HepG2 (cell line): Measurements from ENCODE around the gene SLX9. TPM values are rescaled to one million over a fixed set of nuclear protein-coding genes. Genes with fewer than 3 reads are reported as not detected.
A peak's percentile ranks its signal among the peaks of the same experiment; 100 is the strongest.

ENCODE experiments used
- BRD4 ChIP-seq: sonication (generic); formaldehyde crosslinking; IDR thresholded peaks from 2 replicates; pipeline ENCODE4 v1.4.0; 2020; ENCODE audit warnings: missing genetic modification reagents
- EP300 ChIP-seq, 3 experiments: sonication (generic) in 1 of 3; formaldehyde crosslinking in 1 of 3; IDR thresholded peaks; 2 replicates each; pipeline versions ENCODE4 v1.5.1 to v1.6.1; 2011 to 2020; ENCODE audit warnings: low read depth in 2 of 3, low read length in 2 of 3, borderline replicate concordance in 1 of 3, improper control_type of control experiment in 1 of 3, mild to moderate bottlenecking in 1 of 3, missing genetic modification reagents in 1 of 3, moderate library complexity in 1 of 3
- GATAD2A ChIP-seq: IDR thresholded peaks from 2 replicates; pipeline ENCODE4 v1.6.1; 2016
- GLI4 ChIP-seq: sonication (generic); formaldehyde crosslinking; IDR thresholded peaks from 2 replicates; pipeline ENCODE4 v1.5.1; 2020; ENCODE audit warnings: missing genetic modification reagents, mild to moderate bottlenecking, moderate library complexity, borderline replicate concordance
- HDAC2 ChIP-seq: sonication (generic); formaldehyde crosslinking; IDR thresholded peaks from 2 replicates; pipeline ENCODE4 v1.4.0; 2020; ENCODE audit warnings: missing genetic modification reagents
- HNF4A ChIP-seq: sonication (generic); formaldehyde crosslinking; IDR thresholded peaks from 2 replicates; pipeline ENCODE4 v1.4.0; 2020; ENCODE audit warnings: missing genetic modification reagents
- JDP2 ChIP-seq: sonication (generic); formaldehyde crosslinking; IDR thresholded peaks from 2 replicates; pipeline ENCODE4 v1.8.1; 2022; ENCODE audit warnings: missing genetic modification reagents, borderline replicate concordance
- KDM1A ChIP-seq: IDR thresholded peaks from 2 replicates; pipeline ENCODE4 v1.6.1; 2016; ENCODE audit warnings: missing compliant biosample characterization
- MAF1 ChIP-seq: sonication (generic); formaldehyde crosslinking; IDR thresholded peaks from 2 replicates; pipeline ENCODE4 v1.5.0; 2020; ENCODE audit warnings: missing genetic modification reagents, borderline replicate concordance
- MTA1 ChIP-seq: sonication (generic); formaldehyde crosslinking; IDR thresholded peaks from 2 replicates; pipeline ENCODE4 v1.4.0; 2020; ENCODE audit warnings: missing genetic modification reagents, mild to moderate bottlenecking, borderline replicate concordance
- MZF1 ChIP-seq: sonication (generic); formaldehyde crosslinking; IDR thresholded peaks from 2 replicates; pipeline ENCODE4 v1.8.1; 2023; ENCODE audit warnings: mild to moderate bottlenecking, missing genetic modification reagents, borderline replicate concordance
- PITX1 ChIP-seq: sonication (generic); formaldehyde crosslinking; IDR thresholded peaks from 2 replicates; pipeline ENCODE4 v1.5.1; 2020; ENCODE audit warnings: mild to moderate bottlenecking, missing genetic modification reagents
- REL ChIP-seq: sonication (generic); formaldehyde crosslinking; conservative IDR thresholded peaks from 2 replicates; pipeline ENCODE4 v1.8.0; 2022; ENCODE audit warnings: mild to moderate bottlenecking, missing genetic modification reagents, moderate library complexity
- SAP130 ChIP-seq: IDR thresholded peaks from 2 replicates; pipeline ENCODE4 v1.6.1; 2016; ENCODE audit warnings: low read depth
- TOE1 ChIP-seq: sonication (generic); formaldehyde crosslinking; IDR thresholded peaks from 2 replicates; pipeline ENCODE4 v1.4.0; 2020; ENCODE audit warnings: mild to moderate bottlenecking, missing genetic modification reagents
- ZFYVE20 ChIP-seq: sonication (generic); formaldehyde crosslinking; IDR thresholded peaks from 2 replicates; pipeline ENCODE4 v1.8.0; 2023; ENCODE audit warnings: low read depth, mild to moderate bottlenecking, moderate library complexity, missing genetic modification reagents, borderline replicate concordance
- ZNF543 ChIP-seq: sonication (generic); formaldehyde crosslinking; IDR thresholded peaks from 2 replicates; pipeline ENCODE4 v1.4.0; 2020; ENCODE audit warnings: mild to moderate bottlenecking, missing genetic modification reagents
- polyA plus RNA-seq, 8 experiments: library from polyadenylated mRNA; depleted of rRNA in 3 of 8; stranded (reverse) in 7 of 8; unstranded in 1 of 8; fragments of >200 nt; fragmentation: Illumina TruSeq in 4 of 8; extraction: Trizol in 4 of 8; gene quantifications; 2 replicates each; pipeline versions ENCODE4 v1.2.1 to v1.2.3, GENCODE V29; 2011 to 2016; ENCODE audit warnings: low read depth in 4 of 8, missing spikeins in 1 of 8, mixed read lengths in 1 of 8; ENCODE audit not compliant: insufficient read depth in 1 of 8
- total RNA-seq, 5 experiments: library from RNA; depleted of rRNA; stranded (reverse); fragments of >200 nt; fragmentation: Illumina TruSeq; extraction: Trizol; gene quantifications; 2 replicates each; pipeline ENCODE4 v1.2.3, GENCODE V29; 2016; ENCODE audit warnings: low read depth in 1 of 5
- TF ChIP-seq, protein P1 (sequence below): sonication (generic); formaldehyde crosslinking; IDR thresholded peaks from 2 replicates; pipeline ENCODE4 v1.8.1; 2023; ENCODE audit warnings: mild to moderate bottlenecking, missing genetic modification reagents, borderline replicate concordance
- TF ChIP-seq, protein P2 (sequence below): sonication (generic); formaldehyde crosslinking; IDR thresholded peaks from 2 replicates; pipeline ENCODE4 v1.8.1; 2023; ENCODE audit warnings: mild to moderate bottlenecking, moderate library complexity, missing genetic modification reagents
- TF ChIP-seq, protein P3 (sequence below): sonication (generic); formaldehyde crosslinking; IDR thresholded peaks from 2 replicates; pipeline ENCODE4 v1.4.0; 2020; ENCODE audit warnings: mild to moderate bottlenecking, missing genetic modification reagents
- TF ChIP-seq, protein P4 (sequence below): sonication (generic); formaldehyde crosslinking; IDR thresholded peaks from 2 replicates; pipeline ENCODE4 v1.4.0; 2020; ENCODE audit warnings: missing genetic modification reagents
- TF ChIP-seq, protein P5 (sequence below): IDR thresholded peaks from 2 replicates; pipeline ENCODE4 v1.6.1; 2016; ENCODE audit warnings: missing biosample characterization, missing genetic modification reagents, low read depth

Gene SLX9
- total and polyA plus RNA-seq, 2 of the 13 experiments (the other 11 are each of a cell fraction or from before 2014, with no cell fraction given), result 21.0 to 47.1 TPM

DNA sequence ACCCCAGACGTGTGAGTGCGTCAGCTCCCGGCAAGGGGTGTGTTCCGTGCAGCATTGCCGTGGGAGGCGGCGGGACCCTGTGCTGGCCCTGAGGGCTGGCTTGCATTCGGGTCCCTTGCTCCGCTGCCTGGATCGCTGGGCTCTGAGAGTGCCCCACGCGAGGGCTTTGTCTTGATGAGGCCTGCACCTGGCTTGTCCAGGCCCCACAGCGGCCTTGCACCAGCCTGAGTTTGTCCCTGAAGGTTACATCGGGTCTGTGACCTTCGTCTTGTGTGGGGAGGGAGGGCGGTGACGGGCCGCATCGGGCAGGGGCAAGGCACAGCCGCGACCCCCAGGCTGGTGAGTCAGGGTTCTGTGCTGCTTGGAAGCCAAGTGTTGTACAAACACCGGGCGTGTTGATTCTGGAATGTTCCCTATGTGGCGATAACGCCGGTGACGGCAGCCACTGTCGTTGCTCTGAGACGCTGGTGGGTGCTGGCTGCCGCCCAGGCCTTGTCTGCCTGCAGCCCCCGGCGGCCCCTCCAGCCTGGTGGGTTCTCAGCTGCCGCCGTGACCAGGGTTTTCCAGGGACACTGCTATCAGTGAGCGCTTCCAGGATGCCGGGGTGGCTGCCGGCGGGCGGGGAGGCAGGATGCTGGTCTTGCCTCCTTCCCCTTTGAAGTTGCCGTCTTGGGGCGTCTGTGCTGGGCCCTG lies 42.9 kb downstream of the SLX9 start (continued):
- TF ChIP-seq, protein P1, sequence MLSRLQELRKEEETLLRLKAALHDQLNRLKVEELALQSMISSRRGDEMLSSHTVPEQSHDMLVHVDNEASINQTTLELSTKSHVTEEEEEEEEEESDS, result no peak
- TF ChIP-seq REL (CRISPR knock-in tag) (no peak), ZNF543 (CRISPR knock-in tag) (no peak), SAP130 (CRISPR knock-in tag) (peak; percentile 38; the same call in 1 of the 2 replicates), KDM1A (CRISPR knock-in tag) (no peak), BRD4 (CRISPR knock-in tag) (peak; percentile 35; the same call in 1 of the 2 replicates), EP300 (IDR thresholded peaks at IDR 0.05; ENCODE audit: low read depth in 2 of 2, low read length in 2 of 2) (no peak), EP300 (CRISPR knock-in tag; IDR thresholded peaks at IDR 0.05; ENCODE audit: borderline replicate concordance) (peak; percentile 21; the same call in 1 of the 2 replicates), HNF4A (CRISPR knock-in tag) (no peak), GATAD2A (CRISPR knock-in tag) (peak; percentile 79), TOE1 (CRISPR knock-in tag) (no peak), GLI4 (CRISPR knock-in tag) (no peak), PITX1 (CRISPR knock-in tag) (peak; percentile 60; the same call in 1 of the 2 replicates), MAF1 (no peak), HDAC2 (CRISPR knock-in tag) (peak; percentile 66; the same call in 1 of the 2 replicates), MTA1 (CRISPR knock-in tag) (peak; percentile 68; the same call in 1 of the 2 replicates), MZF1 (CRISPR knock-in tag) (0 out of 2 replicates have a peak, but pooled peaks have one; percentile 31), JDP2 (CRISPR knock-in tag) (no peak), ZFYVE20 (no peak)
- TF ChIP-seq, protein P2, sequence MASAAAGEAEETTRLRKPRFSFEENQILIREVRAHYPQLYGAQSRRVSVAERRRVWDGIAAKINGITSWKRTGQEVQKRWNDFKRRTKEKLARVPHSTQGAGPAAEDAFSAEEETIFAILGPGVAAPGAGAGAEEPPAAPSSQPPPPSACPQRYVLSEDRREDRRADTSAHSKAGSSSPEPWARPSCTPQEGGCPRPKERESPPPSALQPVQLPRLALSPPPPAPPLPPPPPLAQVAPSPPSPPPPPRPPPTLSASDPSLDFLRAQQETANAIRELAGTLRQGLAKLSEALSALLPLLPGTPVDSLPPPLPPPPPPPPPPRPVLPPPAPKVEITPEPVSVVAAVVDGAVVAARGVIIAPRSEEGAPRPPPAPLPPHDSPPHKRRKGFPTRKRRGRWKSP (CRISPR knock-in tag), result 0 out of 2 replicates have a peak, but pooled peaks have one; percentile 25
- TF ChIP-seq, protein P3, sequence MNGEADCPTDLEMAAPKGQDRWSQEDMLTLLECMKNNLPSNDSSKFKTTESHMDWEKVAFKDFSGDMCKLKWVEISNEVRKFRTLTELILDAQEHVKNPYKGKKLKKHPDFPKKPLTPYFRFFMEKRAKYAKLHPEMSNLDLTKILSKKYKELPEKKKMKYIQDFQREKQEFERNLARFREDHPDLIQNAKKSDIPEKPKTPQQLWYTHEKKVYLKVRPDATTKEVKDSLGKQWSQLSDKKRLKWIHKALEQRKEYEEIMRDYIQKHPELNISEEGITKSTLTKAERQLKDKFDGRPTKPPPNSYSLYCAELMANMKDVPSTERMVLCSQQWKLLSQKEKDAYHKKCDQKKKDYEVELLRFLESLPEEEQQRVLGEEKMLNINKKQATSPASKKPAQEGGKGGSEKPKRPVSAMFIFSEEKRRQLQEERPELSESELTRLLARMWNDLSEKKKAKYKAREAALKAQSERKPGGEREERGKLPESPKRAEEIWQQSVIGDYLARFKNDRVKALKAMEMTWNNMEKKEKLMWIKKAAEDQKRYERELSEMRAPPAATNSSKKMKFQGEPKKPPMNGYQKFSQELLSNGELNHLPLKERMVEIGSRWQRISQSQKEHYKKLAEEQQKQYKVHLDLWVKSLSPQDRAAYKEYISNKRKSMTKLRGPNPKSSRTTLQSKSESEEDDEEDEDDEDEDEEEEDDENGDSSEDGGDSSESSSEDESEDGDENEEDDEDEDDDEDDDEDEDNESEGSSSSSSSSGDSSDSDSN, result peak; percentile 28; the same call in 1 of the 2 replicates
- TF ChIP-seq, protein P4, sequence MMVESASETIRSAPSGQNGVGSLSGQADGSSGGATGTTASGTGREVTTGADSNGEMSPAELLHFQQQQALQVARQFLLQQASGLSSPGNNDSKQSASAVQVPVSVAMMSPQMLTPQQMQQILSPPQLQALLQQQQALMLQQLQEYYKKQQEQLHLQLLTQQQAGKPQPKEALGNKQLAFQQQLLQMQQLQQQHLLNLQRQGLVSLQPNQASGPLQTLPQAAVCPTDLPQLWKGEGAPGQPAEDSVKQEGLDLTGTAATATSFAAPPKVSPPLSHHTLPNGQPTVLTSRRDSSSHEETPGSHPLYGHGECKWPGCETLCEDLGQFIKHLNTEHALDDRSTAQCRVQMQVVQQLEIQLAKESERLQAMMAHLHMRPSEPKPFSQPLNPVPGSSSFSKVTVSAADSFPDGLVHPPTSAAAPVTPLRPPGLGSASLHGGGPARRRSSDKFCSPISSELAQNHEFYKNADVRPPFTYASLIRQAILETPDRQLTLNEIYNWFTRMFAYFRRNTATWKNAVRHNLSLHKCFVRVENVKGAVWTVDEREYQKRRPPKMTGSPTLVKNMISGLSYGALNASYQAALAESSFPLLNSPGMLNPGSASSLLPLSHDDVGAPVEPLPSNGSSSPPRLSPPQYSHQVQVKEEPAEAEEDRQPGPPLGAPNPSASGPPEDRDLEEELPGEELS (CRISPR knock-in tag), result peak; percentile 43; the same call in 1 of the 2 replicates
- TF ChIP-seq, protein P5, sequence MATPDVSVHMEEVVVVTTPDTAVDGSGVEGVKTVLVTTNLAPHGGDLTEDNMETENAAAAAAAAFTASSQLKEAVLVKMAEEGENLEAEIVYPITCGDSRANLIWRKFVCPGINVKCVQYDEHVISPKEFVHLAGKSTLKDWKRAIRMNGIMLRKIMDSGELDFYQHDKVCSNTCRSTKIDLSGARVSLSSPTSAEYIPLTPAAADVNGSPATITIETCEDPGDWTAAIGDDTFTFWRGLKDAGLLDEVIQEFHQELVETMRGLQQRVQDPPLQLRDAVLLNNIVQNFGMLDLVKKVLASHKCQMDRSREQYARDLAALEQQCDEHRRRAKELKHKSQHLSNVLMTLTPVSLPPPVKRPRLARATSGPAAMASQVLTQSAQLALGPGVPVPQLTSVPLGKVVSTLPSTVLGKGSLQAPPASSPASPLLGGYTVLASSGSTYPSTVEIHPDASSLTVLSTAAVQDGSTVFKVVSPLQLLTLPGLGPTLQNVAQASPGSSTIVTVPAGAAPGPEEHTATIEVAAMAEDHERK (CRISPR knock-in tag), result no peak
